K562 (cell line): Measurements from ENCODE around the gene NCAM2.
A peak's percentile ranks its signal among the peaks of the same experiment; 100 is the strongest.

ENCODE experiments used
- EGR1 ChIP-seq: fragments of 450-650 bp; conservative IDR thresholded peaks from 2 replicates; pipeline ENCODE4 v1.6.1; 2017; ENCODE audit warnings: mild to moderate bottlenecking
- ESRRA ChIP-seq: fragments of 450-650 bp; IDR thresholded peaks from 2 replicates; pipeline ENCODE4 v1.6.1; 2014; ENCODE audit warnings: low read depth, mild to moderate bottlenecking, moderate library complexity, borderline replicate concordance
- GABPA ChIP-seq: fragments of 200-800 bp; sonication (Bioruptor generic); conservative IDR thresholded peaks from 2 replicates; pipeline ENCODE4 v1.6.1; 2016; ENCODE audit warnings: low read depth, missing genetic modification characterization, missing compliant biosample characterization
- HLTF ChIP-seq: fragments of 450-650 bp; IDR thresholded peaks from 2 replicates; pipeline ENCODE4 v1.6.1; 2016
- NFATC3 ChIP-seq: fragments of 450-650 bp; IDR thresholded peaks from 2 replicates; pipeline ENCODE4 v1.6.1; 2017; ENCODE audit warnings: mild to moderate bottlenecking
- PHF21A ChIP-seq: fragments of 450-650 bp; IDR thresholded peaks from 2 replicates; pipeline ENCODE4 v1.6.1; 2017; ENCODE audit warnings: low read depth, borderline replicate concordance
- POLR2G ChIP-seq: fragments of 200-400 bp; formaldehyde crosslinking; IDR thresholded peaks from 2 replicates; pipeline ENCODE4 v1.6.1; 2017; ENCODE audit warnings: low read depth, mild to moderate bottlenecking, antibody characterized with exemption, low read length, moderate library complexity
- SMAD3 ChIP-seq: fragments of 450-650 bp; formaldehyde crosslinking; conservative IDR thresholded peaks from 2 replicates; pipeline ENCODE4 v1.4.0; 2020; ENCODE audit warnings: mild to moderate bottlenecking
- ZBTB17 ChIP-seq: fragments of 450-650 bp; formaldehyde crosslinking; IDR thresholded peaks from 2 replicates; pipeline ENCODE4 v1.4.0; 2020; ENCODE audit warnings: mild to moderate bottlenecking
- TF ChIP-seq, protein P1 (sequence below): sonication (generic); formaldehyde crosslinking; IDR thresholded peaks from 2 replicates; pipeline ENCODE4 v1.8.0; 2022; ENCODE audit warnings: missing genetic modification reagents, mild to moderate bottlenecking, borderline replicate concordance
- TF ChIP-seq, protein P2 (sequence below), 3 experiments: IDR thresholded peaks in 2 of 3; conservative IDR thresholded peaks in 1 of 3; 2 replicates each; pipeline ENCODE4 v1.5.1; 2011 to 2012; ENCODE audit warnings: low read length in 3 of 3, mild to moderate bottlenecking in 3 of 3, control low read depth in 2 of 3, improper control_type of control experiment in 1 of 3, inconsistent platforms in 1 of 3, low read depth in 1 of 3, mixed read lengths in 1 of 3, moderate library complexity in 1 of 3; ENCODE audit not compliant: insufficient read depth in 2 of 3
- TF ChIP-seq, protein P3 (sequence below): sonication (generic); formaldehyde crosslinking; IDR thresholded peaks from 2 replicates; pipeline ENCODE4 v1.8.1; 2023; ENCODE audit warnings: mild to moderate bottlenecking, missing genetic modification reagents
- TF ChIP-seq, protein P4 (sequence below): sonication (generic); formaldehyde crosslinking; IDR thresholded peaks from 2 replicates; pipeline ENCODE4 v1.8.1; 2022; ENCODE audit warnings: missing genetic modification reagents
- TF ChIP-seq, protein P5 (sequence below): fragments of 250-450 bp; sonication (Bioruptor Pico); IDR thresholded peaks from 2 replicates; pipeline ENCODE4 v1.8.0; 2022; ENCODE audit warnings: moderate library complexity, mild to moderate bottlenecking, inconsistent platforms

DNA sequence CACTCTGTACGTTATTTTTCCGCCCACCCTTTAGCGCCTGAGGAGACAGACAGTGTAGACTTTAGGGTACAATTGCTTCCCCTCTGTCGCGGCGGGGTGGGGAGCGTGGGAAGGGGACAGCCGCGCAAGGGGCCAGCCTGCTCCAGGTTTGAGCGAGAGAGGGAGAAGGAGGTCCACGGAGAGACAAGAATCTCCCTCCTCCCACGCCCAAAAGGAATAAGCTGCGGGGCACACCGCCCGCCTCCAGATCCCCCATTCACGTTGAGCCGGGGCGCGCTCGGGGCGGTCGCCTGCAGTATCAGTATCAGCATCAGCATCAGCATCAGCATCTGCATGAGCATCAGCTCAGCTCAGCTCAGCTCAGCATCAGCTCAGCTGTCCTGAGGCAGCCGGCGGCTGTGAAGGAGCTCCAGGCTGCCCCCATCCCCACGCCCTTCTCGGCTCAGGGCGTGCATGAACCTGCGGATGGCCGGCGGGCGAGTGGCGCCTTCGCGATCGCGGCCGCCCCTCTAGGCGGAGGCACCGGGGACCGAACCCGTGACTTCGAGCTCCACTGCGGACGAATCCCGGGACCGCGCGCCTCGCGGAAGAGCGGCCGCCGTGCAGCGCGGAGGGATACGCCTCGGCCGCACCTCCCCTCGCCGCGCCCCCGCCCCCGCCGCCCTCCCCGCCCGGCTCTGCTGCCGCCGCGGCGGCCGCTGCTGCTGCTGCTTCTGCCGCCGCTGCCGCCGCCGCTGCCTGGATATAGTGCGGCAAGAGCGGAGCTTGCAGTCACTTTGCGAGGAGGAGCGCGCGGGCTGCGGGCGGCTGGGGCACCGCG is at the start of gene NCAM2:
- TF ChIP-seq ZBTB17 (CRISPR knock-in tag): no peak
- TF ChIP-seq, protein P1, sequence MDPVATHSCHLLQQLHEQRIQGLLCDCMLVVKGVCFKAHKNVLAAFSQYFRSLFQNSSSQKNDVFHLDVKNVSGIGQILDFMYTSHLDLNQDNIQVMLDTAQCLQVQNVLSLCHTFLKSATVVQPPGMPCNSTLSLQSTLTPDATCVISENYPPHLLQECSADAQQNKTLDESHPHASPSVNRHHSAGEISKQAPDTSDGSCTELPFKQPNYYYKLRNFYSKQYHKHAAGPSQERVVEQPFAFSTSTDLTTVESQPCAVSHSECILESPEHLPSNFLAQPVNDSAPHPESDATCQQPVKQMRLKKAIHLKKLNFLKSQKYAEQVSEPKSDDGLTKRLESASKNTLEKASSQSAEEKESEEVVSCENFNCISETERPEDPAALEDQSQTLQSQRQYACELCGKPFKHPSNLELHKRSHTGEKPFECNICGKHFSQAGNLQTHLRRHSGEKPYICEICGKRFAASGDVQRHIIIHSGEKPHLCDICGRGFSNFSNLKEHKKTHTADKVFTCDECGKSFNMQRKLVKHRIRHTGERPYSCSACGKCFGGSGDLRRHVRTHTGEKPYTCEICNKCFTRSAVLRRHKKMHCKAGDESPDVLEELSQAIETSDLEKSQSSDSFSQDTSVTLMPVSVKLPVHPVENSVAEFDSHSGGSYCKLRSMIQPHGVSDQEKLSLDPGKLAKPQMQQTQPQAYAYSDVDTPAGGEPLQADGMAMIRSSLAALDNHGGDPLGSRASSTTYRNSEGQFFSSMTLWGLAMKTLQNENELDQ (CRISPR knock-in tag): no peak
- no peak for TF ChIP-seq SMAD3
- TF ChIP-seq, protein P2, sequence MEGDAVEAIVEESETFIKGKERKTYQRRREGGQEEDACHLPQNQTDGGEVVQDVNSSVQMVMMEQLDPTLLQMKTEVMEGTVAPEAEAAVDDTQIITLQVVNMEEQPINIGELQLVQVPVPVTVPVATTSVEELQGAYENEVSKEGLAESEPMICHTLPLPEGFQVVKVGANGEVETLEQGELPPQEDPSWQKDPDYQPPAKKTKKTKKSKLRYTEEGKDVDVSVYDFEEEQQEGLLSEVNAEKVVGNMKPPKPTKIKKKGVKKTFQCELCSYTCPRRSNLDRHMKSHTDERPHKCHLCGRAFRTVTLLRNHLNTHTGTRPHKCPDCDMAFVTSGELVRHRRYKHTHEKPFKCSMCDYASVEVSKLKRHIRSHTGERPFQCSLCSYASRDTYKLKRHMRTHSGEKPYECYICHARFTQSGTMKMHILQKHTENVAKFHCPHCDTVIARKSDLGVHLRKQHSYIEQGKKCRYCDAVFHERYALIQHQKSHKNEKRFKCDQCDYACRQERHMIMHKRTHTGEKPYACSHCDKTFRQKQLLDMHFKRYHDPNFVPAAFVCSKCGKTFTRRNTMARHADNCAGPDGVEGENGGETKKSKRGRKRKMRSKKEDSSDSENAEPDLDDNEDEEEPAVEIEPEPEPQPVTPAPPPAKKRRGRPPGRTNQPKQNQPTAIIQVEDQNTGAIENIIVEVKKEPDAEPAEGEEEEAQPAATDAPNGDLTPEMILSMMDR (IDR thresholded peaks at IDR 0.05 in 2 of 3, conservative IDR thresholded peaks at IDR 0.05 in 1 of 3; ENCODE audit: insufficient read depth in 2 of 3, low read depth in 1 of 3, low read length in 3 of 3): no peak
- no peak for TF ChIP-seq NFATC3
- no peak for TF ChIP-seq EGR1
- TF ChIP-seq, protein P3, sequence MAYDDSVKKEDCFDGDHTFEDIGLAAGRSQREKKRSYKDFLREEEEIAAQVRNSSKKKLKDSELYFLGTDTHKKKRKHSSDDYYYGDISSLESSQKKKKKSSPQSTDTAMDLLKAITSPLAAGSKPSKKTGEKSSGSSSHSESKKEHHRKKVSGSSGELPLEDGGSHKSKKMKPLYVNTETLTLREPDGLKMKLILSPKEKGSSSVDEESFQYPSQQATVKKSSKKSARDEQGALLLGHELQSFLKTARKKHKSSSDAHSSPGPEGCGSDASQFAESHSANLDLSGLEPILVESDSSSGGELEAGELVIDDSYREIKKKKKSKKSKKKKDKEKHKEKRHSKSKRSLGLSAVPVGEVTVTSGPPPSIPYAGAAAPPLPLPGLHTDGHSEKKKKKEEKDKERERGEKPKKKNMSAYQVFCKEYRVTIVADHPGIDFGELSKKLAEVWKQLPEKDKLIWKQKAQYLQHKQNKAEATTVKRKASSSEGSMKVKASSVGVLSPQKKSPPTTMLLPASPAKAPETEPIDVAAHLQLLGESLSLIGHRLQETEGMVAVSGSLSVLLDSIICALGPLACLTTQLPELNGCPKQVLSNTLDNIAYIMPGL: no peak
- TF ChIP-seq, protein P4, sequence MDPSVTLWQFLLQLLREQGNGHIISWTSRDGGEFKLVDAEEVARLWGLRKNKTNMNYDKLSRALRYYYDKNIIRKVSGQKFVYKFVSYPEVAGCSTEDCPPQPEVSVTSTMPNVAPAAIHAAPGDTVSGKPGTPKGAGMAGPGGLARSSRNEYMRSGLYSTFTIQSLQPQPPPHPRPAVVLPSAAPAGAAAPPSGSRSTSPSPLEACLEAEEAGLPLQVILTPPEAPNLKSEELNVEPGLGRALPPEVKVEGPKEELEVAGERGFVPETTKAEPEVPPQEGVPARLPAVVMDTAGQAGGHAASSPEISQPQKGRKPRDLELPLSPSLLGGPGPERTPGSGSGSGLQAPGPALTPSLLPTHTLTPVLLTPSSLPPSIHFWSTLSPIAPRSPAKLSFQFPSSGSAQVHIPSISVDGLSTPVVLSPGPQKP (CRISPR knock-in tag): no peak
- TF ChIP-seq, protein P5, sequence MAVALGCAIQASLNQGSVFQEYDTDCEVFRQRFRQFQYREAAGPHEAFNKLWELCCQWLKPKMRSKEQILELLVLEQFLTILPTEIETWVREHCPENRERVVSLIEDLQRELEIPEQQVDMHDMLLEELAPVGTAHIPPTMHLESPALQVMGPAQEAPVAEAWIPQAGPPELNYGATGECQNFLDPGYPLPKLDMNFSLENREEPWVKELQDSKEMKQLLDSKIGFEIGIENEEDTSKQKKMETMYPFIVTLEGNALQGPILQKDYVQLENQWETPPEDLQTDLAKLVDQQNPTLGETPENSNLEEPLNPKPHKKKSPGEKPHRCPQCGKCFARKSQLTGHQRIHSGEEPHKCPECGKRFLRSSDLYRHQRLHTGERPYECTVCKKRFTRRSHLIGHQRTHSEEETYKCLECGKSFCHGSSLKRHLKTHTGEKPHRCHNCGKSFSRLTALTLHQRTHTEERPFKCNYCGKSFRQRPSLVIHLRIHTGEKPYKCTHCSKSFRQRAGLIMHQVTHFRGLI (CRISPR knock-in tag): no peak
- no peak for TF ChIP-seq ESRRA
- TF ChIP-seq PHF21A: no peak
- TF ChIP-seq HLTF: no peak
- no peak for TF ChIP-seq GABPA (tag)
- peak; percentile 72 for TF ChIP-seq POLR2G
